Liver (tissue), 9 donors: ENCODE results near the gene SESN1. TPM values are rescaled to one million over a fixed set of nuclear protein-coding genes. Genes with fewer than 3 reads are reported as not detected.

ENCODE experiments used
- DNase-seq: peaks from one replicate; pipeline ENCODE4 v3.0.0-alpha.2; 2017; ENCODE audit warnings: low spot score
- H3K27ac ChIP-seq, 2 donors: one replicate each; pipeline ENCODE4 v1.7.0; 2013; ENCODE audit warnings: inconsistent platforms in 2 of 2, low read length in 2 of 2, control low read depth in 1 of 2, low read depth in 1 of 2, mild to moderate bottlenecking in 1 of 2
- H3K27me3 ChIP-seq, 4 donors: one replicate each; pipeline versions ENCODE4 v1.6.1 to v1.7.0; 2013; ENCODE audit warnings: low read length in 3 of 4, inconsistent platforms in 1 of 4, mild to moderate bottlenecking in 1 of 4, moderate library complexity in 1 of 4; ENCODE audit not compliant: control insufficient read depth in 4 of 4, insufficient read depth in 4 of 4
- H3K36me3 ChIP-seq, 4 donors: one replicate each; pipeline versions ENCODE4 v1.6.1 to v1.7.0; 2013; ENCODE audit warnings: low read length in 3 of 4, mild to moderate bottlenecking in 3 of 4, low read depth in 1 of 4, moderate library complexity in 1 of 4; ENCODE audit not compliant: control insufficient read depth in 4 of 4, insufficient read depth in 3 of 4
- H3K4me1 ChIP-seq, 4 donors: one replicate each; pipeline versions ENCODE4 v1.6.1 to v1.7.0; 2013; ENCODE audit warnings: low read length in 3 of 4, mild to moderate bottlenecking in 3 of 4, moderate library complexity in 1 of 4; ENCODE audit not compliant: control insufficient read depth in 4 of 4, insufficient read depth in 4 of 4
- H3K4me3 ChIP-seq, 3 donors: one replicate each; pipeline versions ENCODE4 v1.6.1 to v1.7.0; 2013; ENCODE audit warnings: low read length in 3 of 3, control low read depth in 1 of 3, low read depth in 1 of 3, mild to moderate bottlenecking in 1 of 3
- H3K9ac ChIP-seq, 2 donors: one replicate each; pipeline ENCODE4 v1.7.0; 2013; ENCODE audit warnings: low read length in 2 of 2, mild to moderate bottlenecking in 2 of 2, moderate library complexity in 2 of 2, control low read depth in 1 of 2, low read depth in 1 of 2
- H3K9me3 ChIP-seq, 4 donors: one replicate each; pipeline versions ENCODE4 v1.6.1 to v1.7.0; 2013; ENCODE audit warnings: low read length in 3 of 4; ENCODE audit not compliant: control insufficient read depth in 4 of 4
- CTCF ChIP-seq: fragments of 150-350 bp; IDR thresholded peaks from 2 replicates; pipeline ENCODE4 v1.5.1; 2017; ENCODE audit warnings: improper control_type of control experiment, low read depth, low read length; ENCODE audit not compliant: missing input control
- EGR1 ChIP-seq, 2 donors: IDR thresholded peaks; 2 replicates each; pipeline ENCODE4 v1.6.1; 2016 to 2018; ENCODE audit warnings: antibody characterized with exemption in 2 of 2, low read depth in 2 of 2
- FOXA1 ChIP-seq: IDR thresholded peaks from 2 replicates; pipeline ENCODE4 v1.6.1; 2016; ENCODE audit warnings: antibody characterized with exemption
- FOXA2 ChIP-seq: IDR thresholded peaks from 2 replicates; pipeline ENCODE4 v1.6.1; 2016; ENCODE audit warnings: antibody characterized with exemption
- GABPA ChIP-seq, 2 donors: IDR thresholded peaks in 1 of 2; conservative IDR thresholded peaks in 1 of 2; 2 replicates each; pipeline ENCODE4 v1.6.1; 2016; ENCODE audit warnings: antibody characterized with exemption in 2 of 2, mild to moderate bottlenecking in 1 of 2, moderate library complexity in 1 of 2
- HNF4A ChIP-seq, 2 donors: conservative IDR thresholded peaks; 2 replicates each; pipeline ENCODE4 v1.6.1; 2016; ENCODE audit warnings: antibody characterized with exemption in 2 of 2, mild to moderate bottlenecking in 2 of 2
- HNF4G ChIP-seq: IDR thresholded peaks from 2 replicates; pipeline ENCODE4 v1.6.1; 2016; ENCODE audit warnings: antibody characterized with exemption
- JUND ChIP-seq, 2 donors: IDR thresholded peaks; 2 replicates each; pipeline ENCODE4 v1.6.1; 2016; ENCODE audit warnings: antibody characterized with exemption in 2 of 2
- MAX ChIP-seq: IDR thresholded peaks from 2 replicates; pipeline ENCODE4 v1.6.1; 2016; ENCODE audit warnings: antibody characterized with exemption
- NR2F2 ChIP-seq: IDR thresholded peaks from 2 replicates; pipeline ENCODE4 v1.6.1; 2016; ENCODE audit warnings: antibody characterized with exemption
- RAD21 ChIP-seq, 2 donors: IDR thresholded peaks; 2 replicates each; pipeline ENCODE4 v1.6.1; 2016; ENCODE audit warnings: antibody characterized with exemption in 2 of 2, mild to moderate bottlenecking in 2 of 2
- RXRA ChIP-seq, 2 donors: IDR thresholded peaks; 2 replicates each; pipeline ENCODE4 v1.6.1; 2017 to 2018; ENCODE audit warnings: antibody characterized with exemption in 2 of 2, mild to moderate bottlenecking in 1 of 2
- SP1 ChIP-seq: IDR thresholded peaks from 2 replicates; pipeline ENCODE4 v1.6.1; 2018; ENCODE audit warnings: antibody characterized with exemption, mild to moderate bottlenecking
- TAF1 ChIP-seq: conservative IDR thresholded peaks from 2 replicates; pipeline ENCODE4 v1.6.1; 2016; ENCODE audit warnings: antibody characterized with exemption, mild to moderate bottlenecking
- YY1 ChIP-seq: IDR thresholded peaks from 2 replicates; pipeline ENCODE4 v1.6.1; 2016; ENCODE audit warnings: antibody characterized with exemption, mild to moderate bottlenecking
- WGBS: extraction: QIAGEN DNeasy Blood & Tissue Kit; methylation state at CpG from one replicate; pipeline ENCODE4 v1.1.7; 2013; 5-methylcytosine and 5-hydroxymethylcytosine counted together
- polyA plus RNA-seq, 2 donors: library from polyadenylated mRNA; stranded (reverse) in 1 of 2; unstranded in 1 of 2; fragments of 200-250 nt in 1 of 2; fragments of >200 nt in 1 of 2; fragmentation: Nextera tagmentation in 1 of 2; extraction: Ambion mirVana in 1 of 2; gene quantifications; one replicate each; pipeline versions ENCODE4 v1.2.1 to v1.2.3, GENCODE V29; 2013 to 2015
- total RNA-seq, 2 donors: library from RNA; depleted of rRNA; stranded (reverse); fragments of >200 nt; gene quantifications; one replicate each; pipeline ENCODE4 v1.2.3, GENCODE V29; 2014
- TF ChIP-seq, protein P1 (sequence below): IDR thresholded peaks from 2 replicates; pipeline ENCODE4 v1.6.1; 2016; ENCODE audit warnings: antibody characterized with exemption
- donor health status: healthy.
- donor health status: healthy.
- donor health status: healthy.
- donor health status: healthy.
- donor health status: healthy.

The SESN1 gene
- total and polyA plus RNA-seq, 4 donors = 6.2 to 17.0 (median 11.0) TPM

DNA sequence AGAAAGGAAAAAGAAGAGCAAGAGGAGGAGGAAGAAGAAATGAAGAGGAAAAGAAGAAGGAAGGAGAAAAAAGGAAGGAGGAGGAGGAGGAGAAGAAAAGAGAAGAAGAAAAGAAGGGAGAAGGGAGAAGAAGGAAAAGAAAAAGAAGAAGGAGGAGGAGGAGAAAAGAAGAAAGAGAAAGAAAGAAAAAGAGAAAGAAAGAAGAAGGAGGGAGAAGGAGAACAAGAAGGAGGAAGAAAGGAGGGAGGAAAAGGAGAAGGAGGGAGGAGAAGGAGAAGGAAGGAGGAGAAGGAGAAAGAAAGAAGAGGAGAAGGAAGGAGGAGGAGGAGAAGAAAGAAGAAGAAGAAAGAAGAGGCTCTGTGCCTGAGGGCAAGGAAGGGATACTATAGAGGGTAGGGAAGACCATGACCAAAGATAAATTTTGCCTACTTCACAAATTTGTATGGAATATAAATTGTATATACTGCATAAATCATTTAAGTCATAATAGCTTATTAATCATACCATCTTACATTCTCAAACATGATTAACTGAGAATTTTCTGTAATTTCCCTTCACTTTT, 55.7 kb downstream of the SESN1 start:
- no peak overlapping the region for H3K4me3 ChIP-seq

DNA sequence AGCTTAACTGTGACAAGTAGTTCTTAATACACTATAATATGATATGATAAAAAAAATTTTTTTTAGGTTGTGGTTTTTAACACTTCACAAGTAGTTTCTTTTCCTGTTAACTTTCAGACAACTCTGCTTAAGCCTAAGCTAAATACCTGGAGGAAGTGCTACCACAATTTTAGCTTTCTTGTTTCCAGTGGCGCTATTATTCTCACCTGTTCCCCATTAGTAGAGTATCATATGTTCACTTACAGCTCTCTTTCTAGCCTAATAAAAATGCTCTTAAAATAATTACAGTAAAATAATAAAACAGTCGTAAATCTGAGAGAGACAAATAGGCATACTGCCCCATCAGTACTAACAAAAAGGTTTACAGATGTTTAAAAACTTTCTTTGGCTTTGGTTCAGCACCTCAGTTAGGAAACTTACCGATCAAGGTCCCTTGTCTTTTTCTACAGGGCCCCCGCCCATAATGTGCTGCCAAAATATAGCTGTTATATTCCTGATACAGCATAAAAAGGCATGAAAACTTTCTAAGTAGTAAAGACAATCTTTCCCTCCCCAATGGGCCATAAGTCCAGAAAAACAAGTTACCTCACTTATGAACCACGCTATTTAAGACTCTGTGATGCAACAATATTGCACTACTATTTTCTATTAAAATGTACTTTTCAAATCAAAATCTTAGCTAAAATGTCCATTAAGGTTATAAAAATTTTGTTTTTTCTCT, 57.9 kb downstream of the SESN1 start:
- no peaks in the 10 kb centered on the region for H3K9me3 ChIP-seq
- H3K27ac ChIP-seq = no peak overlapping the region
- peaks cover 0 to 2% (median 0%) of the 10 kb centered on the region in 4 donors for H3K4me1 ChIP-seq
- no peaks in the 10 kb centered on the region for H3K27me3 ChIP-seq
- no peaks in the 10 kb centered on the region for H3K36me3 ChIP-seq
- 87% methylated on average over 5 of the region's 5 CpGs for WGBS
- TF ChIP-seq CTCF = no peak
- TF ChIP-seq, protein P1, sequence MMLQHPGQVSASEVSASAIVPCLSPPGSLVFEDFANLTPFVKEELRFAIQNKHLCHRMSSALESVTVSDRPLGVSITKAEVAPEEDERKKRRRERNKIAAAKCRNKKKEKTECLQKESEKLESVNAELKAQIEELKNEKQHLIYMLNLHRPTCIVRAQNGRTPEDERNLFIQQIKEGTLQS = no peak
- no peak for TF ChIP-seq EGR1 (IDR thresholded peaks at IDR 0.05; ENCODE audit: low read depth in 2 of 2)
- TF ChIP-seq MAX = no peak
- no peak for TF ChIP-seq JUND (IDR thresholded peaks at IDR 0.05)
- no peak for TF ChIP-seq RXRA (IDR thresholded peaks at IDR 0.05)
- no peak for TF ChIP-seq GABPA (IDR thresholded peaks at IDR 0.05 in 1 of 2, conservative IDR thresholded peaks at IDR 0.05 in 1 of 2)
- TF ChIP-seq HNF4G = no peak
- no peak for TF ChIP-seq HNF4A (conservative IDR thresholded peaks at IDR 0.05)
- TF ChIP-seq SP1 = no peak
- TF ChIP-seq NR2F2 = no peak
- no peak for TF ChIP-seq YY1
- TF ChIP-seq FOXA2 = no peak
- TF ChIP-seq FOXA1 = no peak
- no peak for TF ChIP-seq TAF1
- TF ChIP-seq RAD21 (IDR thresholded peaks at IDR 0.05) = no peak
- H3K9ac ChIP-seq = no peak overlapping the region
- no peak for DNase-seq
- no peak overlapping the region for H3K4me3 ChIP-seq

More for the DNA sequence above, 55.7 kb downstream of the SESN1 start:
- TF ChIP-seq TAF1 (no peak), FOXA2 (no peak), HNF4A (conservative IDR thresholded peaks at IDR 0.05) (no peak), YY1 (no peak), SP1 (no peak), HNF4G (no peak), FOXA1 (no peak)
- H3K4me1 ChIP-seq = peaks cover 0 to 2% (median 0%) of the 10 kb centered on the region in 4 donors
- no peak overlapping the region for H3K9ac ChIP-seq
- no peak overlapping the region for H3K27ac ChIP-seq
- no peaks in the 10 kb centered on the region for H3K9me3 ChIP-seq
- DNase-seq = no peak
- no peaks in the 10 kb centered on the region for H3K36me3 ChIP-seq
- H3K27me3 ChIP-seq = no peaks in the 10 kb centered on the region

DNA sequence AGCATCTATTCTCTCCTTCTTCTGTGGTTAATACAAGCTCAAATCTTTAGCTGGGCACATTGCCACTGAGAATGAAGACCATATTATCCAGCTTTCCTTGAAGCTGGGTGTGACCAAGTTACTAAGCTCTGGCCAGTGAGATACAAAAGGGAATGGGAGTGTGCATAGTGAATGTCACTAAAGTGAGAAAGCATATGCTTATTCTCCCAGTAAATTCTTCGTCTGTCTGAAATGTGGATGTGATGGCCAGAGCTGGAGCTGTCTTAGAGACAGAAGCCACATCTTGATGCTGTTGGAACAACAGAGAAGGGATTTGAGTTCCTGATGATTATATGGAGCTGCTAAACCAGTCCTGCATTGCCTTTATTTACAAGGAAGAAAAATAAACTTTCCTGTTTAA, 60.1 kb downstream of the SESN1 start:
- WGBS = 86% methylated on average over 1 of the region's 1 CpG
- H3K9me3 ChIP-seq = no peaks in the 10 kb centered on the region
- TF ChIP-seq SP1 = no peak
- TF ChIP-seq RXRA (IDR thresholded peaks at IDR 0.05) = no peak
- no peak for TF ChIP-seq NR2F2
- no peak overlapping the region for H3K27ac ChIP-seq
- H3K36me3 ChIP-seq = no peaks in the 10 kb centered on the region
- H3K27me3 ChIP-seq = no peaks in the 10 kb centered on the region
- peaks cover 0 to 2% (median 0%) of the 10 kb centered on the region in 4 donors for H3K4me1 ChIP-seq
- H3K4me3 ChIP-seq = no peak overlapping the region
- no peak overlapping the region for H3K9ac ChIP-seq
- DNase-seq = no peak
